Mucosa of descending colon (tissue), 3 donors: ENCODE measurements around the gene KLF14. TPM values are rescaled to one million over a fixed set of nuclear protein-coding genes. Genes with fewer than 3 reads are reported as not detected.

Experiments used
- ATAC-seq: fragments of 200-7000 bp; cut with Tn5 transposase; one replicate; pipeline ENCODE4 v1.9.1; 2020; ENCODE audit warnings: mild to moderate bottlenecking, moderate library complexity
- DNase-seq, 3 donors: peaks; one replicate each; pipeline ENCODE4 v3.0.0-alpha.2; 2020
- H3K36me3 ChIP-seq: fragments of 200-600 bp; one replicate; pipeline ENCODE4 v1.8.0; 2021; ENCODE audit warnings: low read depth, mild to moderate bottlenecking
- H3K4me1 ChIP-seq: fragments of 200-600 bp; one replicate; pipeline ENCODE4 v1.8.0; 2021; ENCODE audit warnings: low read depth, mild to moderate bottlenecking
- H3K4me3 ChIP-seq: fragments of 200-600 bp; one replicate; pipeline ENCODE4 v1.8.0; 2021; ENCODE audit warnings: mild to moderate bottlenecking
- H3K9me3 ChIP-seq: fragments of 200-600 bp; one replicate; pipeline ENCODE4 v1.8.0; 2021; ENCODE audit warnings: mild to moderate bottlenecking
- intact Hi-C, 2 donors: fragments of 100-400 bp; cut with DNase I in 1 of 2; cut with micrococcal nuclease in 1 of 2; formaldehyde crosslinking; loops; one replicate each; pipeline versions ENCODE4 v1.11.0 to v1.11.1; 2022; cut with DNase I, micrococcal nuclease
- total RNA-seq, 3 donors: library from RNA; stranded (reverse); fragmentation: NEBNext Ultra II Directional in 2 of 3; extraction: Animal tissue kit (Norgen Biotek cat#: 25700) in 2 of 3; gene quantifications; one replicate each; pipeline versions ENCODE4 v1.2.1 to v1.2.4, GENCODE V29; 2021 to 2023
- TF ChIP-seq, protein P1 (sequence below): fragments of 200-600 bp; IDR thresholded peaks from one replicate; pipeline ENCODE4 v1.8.0; 2022; ENCODE audit warnings: antibody characterized with exemption, mild to moderate bottlenecking
- donor health status: DM: no; HTN: no; CAD: no; lungs with moderate emphysema.
- donor health status: DM: no; HTN: no; CAD: no.
- donor health status: DM: no; HTN: yes; CAD: no.

The KLF14 gene
- total RNA-seq, 3 donors from 2014 or later = 0.19 TPM; not detected in 2

DNA sequence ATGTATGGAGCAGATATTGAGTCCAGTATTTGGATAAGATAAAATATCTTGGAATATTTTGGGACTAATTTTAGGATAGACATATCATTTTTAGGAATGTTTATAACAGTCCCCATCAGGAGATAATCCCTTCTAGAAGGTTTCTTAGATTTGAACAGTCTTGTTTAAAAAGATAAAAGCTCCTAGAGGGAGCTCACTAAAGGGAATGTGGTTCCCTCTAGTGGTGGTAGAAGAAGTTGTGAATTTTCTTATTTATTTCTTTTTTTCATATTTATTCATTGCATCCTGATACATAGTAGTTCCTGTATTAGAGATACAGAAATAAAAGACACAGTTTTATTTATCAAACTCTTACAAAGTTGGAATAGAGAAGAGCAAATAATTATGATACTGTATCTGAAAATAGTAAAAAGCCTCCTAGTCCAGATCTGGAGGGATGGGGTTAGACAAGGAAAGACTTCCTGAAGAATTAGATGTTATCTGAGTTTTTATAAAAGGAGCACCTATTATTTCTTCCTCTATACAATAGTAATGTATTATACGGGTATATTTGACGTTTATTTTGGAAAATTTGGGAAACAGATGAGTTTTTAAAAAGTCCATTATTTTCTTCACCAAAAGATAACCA is 24.5 kb upstream of the KLF14 start:
- no peak for ATAC-seq
- Histone ChIP-seq H3K9me3 (no peaks in the 10 kb centered on the region), H3K4me3 (no peak overlapping the region), H3K4me1 (no peaks in the 10 kb centered on the region), H3K36me3 (no peaks in the 10 kb centered on the region)
- intact Hi-C loops = no loop called here
- no peak for DNase-seq
- TF ChIP-seq, protein P1, sequence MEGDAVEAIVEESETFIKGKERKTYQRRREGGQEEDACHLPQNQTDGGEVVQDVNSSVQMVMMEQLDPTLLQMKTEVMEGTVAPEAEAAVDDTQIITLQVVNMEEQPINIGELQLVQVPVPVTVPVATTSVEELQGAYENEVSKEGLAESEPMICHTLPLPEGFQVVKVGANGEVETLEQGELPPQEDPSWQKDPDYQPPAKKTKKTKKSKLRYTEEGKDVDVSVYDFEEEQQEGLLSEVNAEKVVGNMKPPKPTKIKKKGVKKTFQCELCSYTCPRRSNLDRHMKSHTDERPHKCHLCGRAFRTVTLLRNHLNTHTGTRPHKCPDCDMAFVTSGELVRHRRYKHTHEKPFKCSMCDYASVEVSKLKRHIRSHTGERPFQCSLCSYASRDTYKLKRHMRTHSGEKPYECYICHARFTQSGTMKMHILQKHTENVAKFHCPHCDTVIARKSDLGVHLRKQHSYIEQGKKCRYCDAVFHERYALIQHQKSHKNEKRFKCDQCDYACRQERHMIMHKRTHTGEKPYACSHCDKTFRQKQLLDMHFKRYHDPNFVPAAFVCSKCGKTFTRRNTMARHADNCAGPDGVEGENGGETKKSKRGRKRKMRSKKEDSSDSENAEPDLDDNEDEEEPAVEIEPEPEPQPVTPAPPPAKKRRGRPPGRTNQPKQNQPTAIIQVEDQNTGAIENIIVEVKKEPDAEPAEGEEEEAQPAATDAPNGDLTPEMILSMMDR = peak; percentile 25

DNA sequence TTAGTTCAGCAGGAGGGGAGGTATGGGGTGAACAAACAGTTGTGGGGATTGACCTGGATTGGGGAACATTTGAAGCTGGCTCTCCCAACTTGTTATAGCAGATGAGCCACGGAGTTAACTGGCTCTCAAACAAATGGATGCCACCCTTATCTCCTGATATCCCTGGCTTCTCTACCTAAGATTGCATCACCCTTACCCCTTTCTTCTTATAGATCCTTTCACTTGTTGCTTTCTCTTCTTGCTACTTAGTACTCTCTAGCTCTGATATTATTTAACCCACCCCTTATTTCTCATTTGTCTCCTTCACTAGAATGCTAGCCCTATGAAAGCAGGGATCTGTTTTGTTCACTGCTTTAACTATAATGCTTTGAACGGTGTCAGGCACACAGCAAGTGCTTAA is 22.3 kb upstream of the KLF14 start:
- ATAC-seq (no peak), DNase-seq (no peak)
- Histone ChIP-seq H3K36me3 (no peaks in the 10 kb centered on the region), H3K4me1 (no peaks in the 10 kb centered on the region), H3K4me3 (no peak overlapping the region), H3K9me3 (no peaks in the 10 kb centered on the region)
- intact Hi-C loops = no loop called here
- TF ChIP-seq, protein P1 = no peak

DNA sequence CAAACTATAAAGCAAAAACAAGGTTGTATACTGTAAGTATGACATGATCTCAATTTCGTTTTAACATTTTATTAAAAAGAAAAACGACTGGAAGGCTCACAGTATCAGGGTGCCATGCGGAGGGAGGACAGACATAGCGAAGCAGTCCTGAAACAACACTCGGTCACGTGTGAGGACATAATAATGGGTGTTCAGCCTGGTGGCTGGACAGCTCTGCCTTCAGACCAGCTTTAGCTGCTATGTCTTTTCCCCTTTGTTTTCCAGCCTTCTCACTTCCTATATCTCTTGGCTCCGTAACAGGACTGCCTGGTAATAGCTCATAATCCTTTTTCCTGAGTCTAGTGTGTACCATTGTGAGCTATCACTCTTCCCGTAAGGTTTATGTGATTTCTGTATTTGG is 18.4 kb upstream of the KLF14 start:
- ATAC-seq = no peak
- Histone ChIP-seq H3K4me3 (no peak overlapping the region), H3K9me3 (no peaks in the 10 kb centered on the region), H3K4me1 (no peaks in the 10 kb centered on the region), H3K36me3 (no peaks in the 10 kb centered on the region)
- intact Hi-C loops = no loop called here
- no peak for DNase-seq
- TF ChIP-seq, protein P1 = no peak

DNA sequence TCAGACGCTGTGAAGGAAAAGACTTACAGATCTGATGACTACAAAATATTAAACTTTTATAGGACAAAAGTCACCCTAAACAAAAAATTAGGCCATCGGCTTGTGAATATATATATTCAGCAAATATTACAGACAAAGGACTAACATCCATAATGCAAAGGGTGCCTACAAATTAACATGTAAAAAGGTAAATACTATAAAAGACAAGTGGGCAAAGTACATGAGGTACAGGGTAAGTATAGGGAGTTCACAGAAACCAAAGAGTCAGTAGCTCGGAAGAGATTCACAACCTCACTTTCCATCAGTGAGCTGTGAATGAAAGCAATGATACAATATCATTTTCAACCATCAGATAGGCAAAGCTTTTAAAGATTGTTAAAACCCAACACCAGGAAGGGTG is 16.7 kb upstream of the KLF14 start:
- TF ChIP-seq, protein P1 = no peak
- Histone ChIP-seq H3K4me3 (no peak overlapping the region), H3K4me1 (no peaks in the 10 kb centered on the region), H3K36me3 (no peaks in the 10 kb centered on the region), H3K9me3 (no peaks in the 10 kb centered on the region)
- intact Hi-C loops = no loop called here
- peak; percentile 69 for ATAC-seq
- no peak for DNase-seq

DNA sequence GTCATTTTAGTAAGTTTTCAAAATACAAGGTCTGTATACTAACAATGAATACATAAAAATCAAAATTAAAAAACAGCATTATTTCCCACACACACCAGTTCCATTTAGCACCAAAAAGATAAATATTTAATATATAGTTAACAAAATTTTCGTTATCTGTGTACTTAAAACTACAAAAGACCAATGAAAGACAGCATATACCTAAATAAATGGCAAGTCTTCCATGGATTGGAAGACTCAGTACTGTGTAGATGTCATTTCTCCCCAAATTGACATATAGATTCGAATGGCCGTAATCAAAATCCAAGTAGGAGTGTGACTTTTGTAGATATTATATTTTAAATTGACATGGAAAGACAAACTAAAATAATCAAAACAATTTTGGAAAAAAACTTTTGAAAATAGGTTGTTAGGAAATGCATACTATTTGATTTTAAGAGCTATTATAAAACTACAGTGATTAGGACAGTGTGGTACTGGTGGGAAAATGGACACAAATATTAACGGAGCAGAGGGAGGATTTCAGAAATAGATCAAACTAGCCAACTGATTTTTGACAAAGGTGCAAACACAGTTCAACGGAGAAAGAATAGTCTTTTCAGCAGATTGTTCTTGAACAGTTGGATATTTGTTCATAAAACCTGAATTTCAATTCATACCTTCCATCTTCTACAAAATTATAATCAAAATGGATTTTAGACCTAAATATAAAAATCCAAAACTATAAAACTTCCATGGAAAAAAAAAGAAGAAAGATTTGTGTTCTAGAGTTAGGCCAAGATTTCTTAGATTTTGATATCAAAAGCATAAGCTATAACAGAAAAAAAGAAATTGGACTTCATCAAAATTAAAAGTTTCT is 14.8 kb upstream of the KLF14 start:
- intact Hi-C loops = no loop called here
- H3K4me1 ChIP-seq = no peaks in the 10 kb centered on the region

More for the DNA sequence above, 14.8 kb upstream of the KLF14 start:
- Histone ChIP-seq H3K9me3 (no peaks in the 10 kb centered on the region), H3K36me3 (no peaks in the 10 kb centered on the region), H3K4me3 (no peak overlapping the region)
- TF ChIP-seq, protein P1 = no peak
- ATAC-seq (no peak), DNase-seq (no peak)
